NCI-H1092 (cell line): ENCODE measurements around the gene ABLIM2.

Experiments used
- DNase-seq: peaks from one replicate; lab custom pipeline; 2025; lab: John Stamatoyannopoulos, UW

The ABLIM2 gene

DNA sequence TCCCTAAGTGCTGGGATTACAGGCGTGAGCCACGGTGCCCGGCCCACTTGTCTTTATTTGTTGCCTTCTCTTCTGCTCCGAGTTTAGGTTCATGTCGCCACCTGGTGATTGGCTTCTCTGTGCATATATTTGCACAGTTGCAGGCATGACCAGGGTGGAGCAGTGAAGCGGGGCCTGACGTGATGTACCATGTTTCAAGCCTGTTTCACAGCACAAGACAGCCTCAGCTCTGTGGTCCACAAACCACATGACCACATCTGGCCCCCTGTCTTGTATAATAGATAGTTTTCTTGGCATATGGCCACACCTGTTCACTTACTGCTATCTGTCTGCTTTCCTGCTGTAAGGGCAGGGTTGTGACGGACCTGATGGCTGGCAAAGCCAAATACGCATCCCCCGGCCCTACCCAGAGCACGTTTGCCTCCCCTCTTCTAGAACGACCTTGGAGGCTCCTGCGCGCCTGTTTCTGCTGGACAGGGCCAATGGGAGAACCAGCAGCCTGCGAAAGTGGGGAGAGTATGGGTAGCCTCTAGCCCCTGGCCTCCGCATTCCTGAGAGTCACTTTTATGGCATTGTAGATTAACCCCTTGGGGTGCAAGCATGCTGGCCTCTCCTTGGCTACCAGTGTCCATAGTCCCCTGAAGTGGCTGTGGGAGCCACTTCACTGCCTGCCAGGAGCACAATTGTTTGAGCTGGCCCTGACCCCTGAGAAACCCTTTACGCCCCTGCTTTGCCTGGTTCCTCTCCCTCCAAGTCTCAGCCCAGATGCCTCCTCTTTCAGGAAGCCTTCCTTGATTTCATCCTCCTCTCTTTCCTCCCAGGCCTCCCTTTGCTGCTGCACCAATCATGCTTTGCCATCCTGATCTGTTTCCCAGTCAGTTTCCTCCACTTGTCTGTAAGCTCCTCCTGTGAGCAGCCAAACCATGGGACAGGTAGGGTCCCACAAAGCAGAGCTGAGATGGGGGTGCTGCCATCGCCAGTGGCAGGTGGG is 34.4 kb upstream of the ABLIM2 start:
- DNase-seq: peak; percentile 80

DNA sequence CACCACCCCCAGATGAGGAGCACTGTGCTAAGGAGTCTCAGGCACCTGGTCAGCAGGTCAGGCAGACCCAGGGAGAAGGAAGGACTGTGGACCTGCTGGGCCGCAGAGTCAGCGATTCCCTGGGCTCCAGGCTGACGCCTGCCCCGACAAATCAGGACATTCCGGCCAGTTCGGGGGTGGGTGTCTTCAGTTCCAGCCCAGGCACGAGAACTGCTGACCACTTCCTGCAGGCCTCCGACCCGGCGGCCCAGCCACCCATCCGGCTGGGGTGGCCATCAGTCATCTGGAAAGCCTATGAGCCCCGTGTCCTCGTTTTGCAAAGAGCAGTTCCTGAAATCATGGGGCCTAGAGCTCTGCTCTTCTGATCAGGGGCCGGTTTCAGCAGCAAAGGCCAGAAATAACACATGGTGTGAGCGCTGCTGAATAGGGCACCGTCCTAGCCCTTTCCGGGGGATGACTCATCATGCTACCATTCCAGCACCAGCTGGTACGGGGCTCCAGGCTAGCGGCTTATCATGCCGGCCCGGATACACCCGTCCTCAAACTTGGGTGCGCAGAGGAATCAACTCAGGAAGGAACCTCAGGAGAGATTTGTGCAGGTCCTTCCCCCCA is 32.6 kb upstream of the ABLIM2 start:
- no peak for DNase-seq

DNA sequence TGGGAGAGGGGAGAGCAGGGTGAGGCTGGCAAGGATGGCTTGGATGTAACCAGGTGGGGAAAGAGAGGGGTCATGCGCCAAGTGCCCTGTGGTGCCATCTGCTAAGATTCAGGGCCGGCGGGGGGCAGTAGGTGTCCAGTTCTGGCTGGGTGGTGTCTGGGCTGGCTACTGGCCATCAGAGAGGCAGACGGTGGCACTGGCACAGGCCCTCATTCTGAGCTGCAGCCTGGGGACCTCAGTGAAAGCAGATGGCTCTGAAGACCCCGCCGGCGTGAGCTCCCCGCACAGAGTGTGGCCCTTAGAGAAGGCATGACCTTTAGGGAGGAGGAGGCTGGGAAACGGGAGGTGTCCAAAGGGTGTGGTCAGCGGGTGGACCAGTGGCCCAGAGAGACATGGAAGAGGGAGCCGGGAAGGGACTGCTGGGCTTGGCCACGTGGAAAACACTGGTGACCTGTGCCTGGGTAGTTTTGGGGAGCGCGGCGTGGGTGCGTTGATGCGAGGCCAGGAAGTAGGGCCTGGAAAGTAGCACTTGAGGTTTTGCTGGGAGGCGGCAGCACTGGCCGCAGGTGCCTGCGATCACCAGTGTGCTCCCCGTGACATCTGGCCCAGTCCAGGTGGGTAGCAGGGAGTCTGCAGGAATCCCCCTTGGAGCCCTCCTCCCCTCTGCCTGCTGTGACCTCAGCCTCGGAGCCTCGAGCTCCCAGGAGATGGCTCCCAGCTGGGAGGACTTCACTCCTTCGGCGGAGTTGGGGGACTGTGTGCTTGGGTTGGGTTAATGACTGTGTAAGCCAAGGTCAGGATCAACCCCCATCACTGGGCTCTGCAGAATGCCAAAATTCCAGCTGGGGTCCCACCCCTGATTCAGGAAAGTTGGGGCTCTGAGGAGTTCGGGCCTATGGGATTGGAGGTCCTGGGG is 31.2 kb upstream of the ABLIM2 start:
- no peak for DNase-seq

DNA sequence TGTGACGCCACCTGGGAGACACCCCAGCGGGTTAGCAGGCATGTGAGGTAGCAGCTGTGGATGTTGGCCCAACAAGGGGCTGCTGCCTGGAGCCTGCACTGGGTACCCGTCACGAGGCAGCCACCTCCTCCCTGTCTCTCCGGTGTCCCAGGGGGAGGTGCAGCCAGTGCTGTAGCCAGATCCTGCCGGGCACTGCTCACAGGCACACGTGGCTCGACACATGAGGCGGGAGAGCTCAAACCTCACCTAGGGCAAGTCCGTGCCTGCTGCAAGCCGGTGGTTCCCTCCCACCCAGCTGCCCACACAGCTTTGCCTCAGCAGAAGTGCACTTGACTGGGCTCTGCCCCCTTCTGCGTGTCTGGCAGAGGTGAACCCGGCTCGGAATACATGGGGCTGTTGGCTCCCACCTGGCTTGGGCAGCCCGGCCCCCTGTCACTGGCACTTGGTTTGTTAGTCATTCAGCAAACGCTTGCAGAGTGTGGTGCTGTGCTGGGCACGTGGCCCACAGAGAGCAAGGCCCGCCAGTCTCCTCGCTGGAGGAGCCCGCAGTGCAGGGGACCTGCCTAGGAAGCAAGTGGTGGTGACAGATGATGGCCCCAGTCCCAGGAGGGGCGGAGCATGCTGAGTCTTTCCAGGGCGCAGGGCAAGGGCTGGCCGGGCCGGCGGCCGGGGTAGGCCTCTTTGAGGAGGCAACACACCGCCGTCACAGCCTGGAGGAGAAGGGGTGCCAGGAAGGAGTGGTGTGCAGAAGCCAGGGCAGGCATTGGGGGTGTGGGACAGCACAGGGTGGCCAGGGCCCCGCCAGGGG is 30.3 kb upstream of the ABLIM2 start:
- DNase-seq: peak; percentile 58

DNA sequence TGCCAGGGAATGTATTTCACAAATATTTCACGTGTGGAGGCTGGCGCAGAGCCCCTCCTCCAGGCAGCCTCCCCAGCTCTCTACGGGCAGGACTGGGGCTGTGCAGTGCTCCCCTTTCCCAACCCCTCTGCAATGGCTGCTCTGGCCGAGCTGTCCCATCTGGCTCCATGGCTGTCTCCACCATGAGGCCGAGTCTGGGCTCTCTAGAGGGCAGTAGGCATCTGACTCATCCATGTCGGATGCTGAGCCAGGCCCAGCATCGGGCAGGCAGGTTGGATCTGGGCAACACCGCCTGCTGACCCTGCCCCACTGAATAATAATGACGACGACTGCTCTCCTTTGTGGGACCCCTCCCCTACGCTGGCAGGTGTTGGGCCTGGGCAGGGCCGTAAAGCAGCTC is 29.5 kb upstream of the ABLIM2 start:
- DNase-seq: no peak

DNA sequence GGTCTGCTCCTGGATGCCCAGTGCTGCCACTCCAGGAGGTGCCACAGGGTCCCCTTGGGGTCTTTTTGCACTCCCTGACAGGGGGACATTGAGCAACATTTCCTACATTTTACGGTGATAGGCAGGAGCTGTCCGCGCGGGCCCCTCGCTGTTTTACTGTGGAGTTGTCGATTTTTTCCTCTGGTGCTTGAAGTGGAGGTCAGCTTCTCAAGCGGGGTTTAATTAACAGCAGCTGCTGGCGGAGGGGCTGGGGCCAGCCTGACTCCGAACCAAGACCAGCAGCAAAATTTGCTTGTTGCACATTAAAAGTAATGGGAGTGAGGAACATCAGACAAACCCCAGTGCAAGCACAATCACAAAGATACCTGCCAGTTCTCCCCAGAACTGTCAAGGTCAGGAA is 27.3 kb upstream of the ABLIM2 start:
- no peak for DNase-seq

DNA sequence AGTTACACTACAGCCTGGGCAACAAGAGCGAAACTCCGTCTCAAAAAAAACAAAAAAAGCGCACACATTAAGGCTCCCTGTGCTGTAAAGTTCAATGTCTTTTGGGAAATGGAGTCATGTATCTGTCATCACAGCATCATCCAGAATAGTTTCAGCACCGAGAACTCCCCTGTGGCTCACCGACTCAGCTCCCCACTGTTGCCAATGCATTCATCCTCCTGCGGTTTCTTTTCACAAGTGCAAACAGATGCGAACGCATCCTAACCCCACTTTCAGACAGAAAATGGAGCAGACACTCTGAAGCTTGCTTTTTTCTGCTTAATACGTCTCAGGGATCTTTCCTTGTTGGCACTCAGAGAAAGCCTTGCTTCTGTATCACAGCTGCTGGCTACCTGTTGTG is 26.7 kb upstream of the ABLIM2 start:
- DNase-seq: no peak

DNA sequence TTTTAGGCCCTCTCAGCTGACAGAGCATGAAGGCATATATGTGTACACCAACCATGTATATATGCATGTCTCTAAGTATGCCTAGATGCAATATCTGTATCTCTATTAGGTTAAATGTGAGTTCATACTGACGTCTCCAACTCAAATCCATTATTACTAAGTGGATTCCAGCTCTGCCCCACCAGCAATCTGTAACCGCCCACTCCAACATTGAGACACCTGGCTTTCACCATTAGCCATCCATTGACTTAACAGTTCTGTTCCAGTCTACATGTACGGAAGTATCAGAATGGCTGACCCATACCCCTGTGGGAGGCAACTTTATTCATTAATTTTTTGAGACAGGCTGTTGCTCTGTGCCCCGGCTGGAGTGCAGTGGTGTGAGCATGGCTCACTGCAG is 25.4 kb upstream of the ABLIM2 start:
- no peak for DNase-seq

DNA sequence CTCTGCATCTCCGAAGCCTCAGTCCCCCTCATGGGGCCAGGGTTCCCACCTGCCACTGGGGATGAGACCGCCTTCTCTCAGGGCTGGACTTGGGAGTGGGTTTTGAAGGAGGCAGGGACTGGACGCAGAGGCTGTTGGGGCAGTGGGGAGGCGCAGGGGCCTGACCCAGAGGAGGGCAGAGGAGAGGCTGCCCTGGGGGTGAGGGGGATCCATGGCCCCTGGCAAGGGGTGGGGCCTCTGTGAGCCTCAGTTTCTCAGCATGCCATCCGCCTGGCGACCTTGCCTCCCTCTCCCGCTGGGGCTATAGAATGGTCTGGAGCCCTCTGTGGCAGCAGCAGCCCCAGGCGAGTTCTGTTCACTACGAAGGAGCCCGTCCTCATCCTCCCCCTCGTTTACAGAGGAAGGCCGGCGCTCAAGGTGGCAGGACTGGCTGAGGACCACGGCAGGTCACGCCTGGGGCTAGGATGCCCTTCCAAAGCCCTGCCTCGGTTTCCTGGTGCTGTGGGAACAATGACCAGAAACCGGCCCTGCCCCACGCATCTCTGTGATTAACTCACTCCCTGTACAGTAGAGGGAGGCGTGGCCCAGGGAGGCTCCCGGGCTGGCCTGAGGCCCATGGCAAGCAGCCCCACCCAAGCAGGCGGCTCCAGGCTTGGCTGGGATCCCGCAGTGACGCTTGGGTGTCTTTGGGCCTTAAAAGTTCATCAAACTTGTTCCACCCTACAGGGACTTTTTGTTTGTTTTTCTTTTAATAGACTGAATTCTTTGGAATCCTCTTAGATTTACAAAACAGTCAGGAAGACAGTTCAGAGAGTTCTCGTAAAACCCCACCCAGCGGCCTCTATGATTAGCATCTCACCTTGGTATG is 24.5 kb upstream of the ABLIM2 start:
- DNase-seq: no peak

DNA sequence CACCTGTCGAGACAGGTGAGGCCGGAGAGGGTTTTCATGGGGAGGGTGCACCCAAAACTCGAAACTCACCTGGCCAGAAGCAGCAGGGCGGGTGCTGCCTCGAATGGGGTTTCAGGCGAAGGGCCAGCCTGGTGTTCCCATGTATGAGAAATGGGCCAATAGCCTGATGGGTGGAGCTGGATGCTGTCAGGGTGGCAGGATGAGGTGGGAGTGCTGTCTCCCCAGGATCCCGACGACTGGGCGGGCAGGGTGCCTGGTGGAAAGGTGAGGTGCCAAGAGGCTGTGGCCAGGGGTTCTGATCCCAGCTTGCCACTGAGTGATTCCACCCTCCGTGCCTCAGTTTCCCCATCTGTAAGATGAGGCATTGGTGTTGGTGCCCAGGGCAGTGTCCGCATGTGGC is 23.7 kb upstream of the ABLIM2 start:
- no peak for DNase-seq

DNA sequence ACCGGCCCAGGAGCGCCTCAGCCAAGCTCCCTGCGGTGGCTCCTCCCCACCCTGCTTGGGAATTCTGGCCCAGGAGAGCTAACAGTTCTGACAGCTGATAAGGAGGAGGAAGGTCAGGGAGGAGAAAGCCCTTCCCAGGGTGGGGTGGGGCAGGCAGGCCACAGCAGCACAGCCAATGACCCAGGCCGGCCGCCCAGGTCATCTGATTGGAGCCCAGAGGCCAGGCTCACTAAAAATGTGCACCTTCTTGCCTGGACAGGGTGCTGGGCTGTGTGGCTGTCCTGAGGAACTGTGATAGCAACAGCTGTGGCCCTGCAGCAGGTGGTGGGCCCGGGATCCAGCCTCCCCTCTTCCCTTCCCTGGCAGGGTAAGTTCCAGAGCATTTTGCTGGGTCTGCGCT is 23.2 kb upstream of the ABLIM2 start:
- DNase-seq: no peak

DNA sequence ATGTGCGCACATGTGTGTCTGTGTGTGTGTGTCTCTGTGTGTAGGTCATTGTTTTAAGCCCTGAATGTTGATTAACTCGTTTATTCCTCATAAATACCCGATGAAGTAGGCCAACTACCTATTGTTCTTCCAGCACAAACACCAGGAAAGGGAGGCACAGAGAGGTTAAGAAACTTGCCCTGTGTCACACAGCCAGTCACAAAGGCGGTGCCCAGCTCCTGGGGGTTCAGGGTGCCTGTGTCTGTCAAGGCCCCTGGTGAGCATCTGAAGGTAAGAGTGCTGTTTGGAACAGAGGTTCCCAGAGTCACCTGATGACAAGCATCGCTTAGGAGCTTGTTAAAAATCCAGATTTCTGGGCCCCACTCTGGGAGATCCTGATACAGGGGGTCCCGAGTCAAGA is 22.5 kb upstream of the ABLIM2 start:
- DNase-seq: no peak

DNA sequence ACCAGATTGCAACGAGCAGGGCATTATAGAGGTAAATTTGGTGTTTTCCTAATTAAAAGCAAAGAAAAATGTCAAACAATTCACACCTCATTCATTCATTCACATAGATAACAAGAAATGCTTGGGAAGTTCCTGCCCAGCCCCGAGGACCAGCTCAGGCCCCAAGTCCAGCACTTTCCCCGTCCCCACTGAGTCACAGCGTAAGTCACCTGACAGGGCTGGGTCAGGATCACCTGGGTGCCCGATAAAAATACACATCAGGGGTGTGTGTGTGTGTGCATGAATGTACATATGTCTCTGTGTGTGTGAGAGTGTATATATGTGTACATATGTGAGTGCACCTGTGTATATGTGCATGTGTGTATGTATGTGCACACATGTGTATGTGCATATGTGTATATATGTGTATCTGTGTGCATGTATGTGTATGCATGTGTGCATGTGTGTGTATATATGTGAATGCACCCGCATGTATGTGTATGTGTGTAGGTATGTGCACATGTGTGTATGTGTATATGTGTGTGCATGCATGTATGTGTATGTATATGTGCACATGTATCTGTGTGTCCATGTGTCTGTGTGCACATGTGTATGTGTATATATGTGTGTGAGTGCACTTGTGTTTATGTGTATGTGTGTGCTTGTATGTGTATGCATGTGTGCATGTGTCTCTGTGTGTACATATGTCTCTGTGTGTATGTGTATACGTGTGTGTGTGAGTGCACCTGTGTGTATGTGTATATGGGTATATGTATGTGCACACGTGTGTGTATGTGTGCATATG is 21.9 kb upstream of the ABLIM2 start:
- no peak for DNase-seq

DNA sequence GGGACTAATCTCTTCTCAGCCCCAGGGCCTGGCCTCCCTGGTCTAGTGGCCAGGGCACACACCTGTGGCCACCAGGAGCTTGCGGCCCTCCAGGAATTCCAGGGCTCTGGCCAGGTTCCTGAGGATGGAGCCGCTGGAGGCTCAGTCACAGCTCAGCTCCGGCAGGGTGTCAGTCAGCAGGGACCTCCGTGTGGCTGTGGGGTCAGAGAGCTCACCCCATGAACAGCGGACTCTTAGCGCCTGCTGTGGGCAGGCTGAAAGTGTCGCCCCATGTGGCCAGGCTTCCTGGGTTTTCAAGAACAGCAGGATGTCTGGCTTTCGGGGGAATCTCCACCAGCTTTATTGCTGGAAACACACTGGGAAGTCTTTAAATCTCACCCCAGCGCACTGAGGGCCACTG is 21.2 kb upstream of the ABLIM2 start:
- DNase-seq: no peak

DNA sequence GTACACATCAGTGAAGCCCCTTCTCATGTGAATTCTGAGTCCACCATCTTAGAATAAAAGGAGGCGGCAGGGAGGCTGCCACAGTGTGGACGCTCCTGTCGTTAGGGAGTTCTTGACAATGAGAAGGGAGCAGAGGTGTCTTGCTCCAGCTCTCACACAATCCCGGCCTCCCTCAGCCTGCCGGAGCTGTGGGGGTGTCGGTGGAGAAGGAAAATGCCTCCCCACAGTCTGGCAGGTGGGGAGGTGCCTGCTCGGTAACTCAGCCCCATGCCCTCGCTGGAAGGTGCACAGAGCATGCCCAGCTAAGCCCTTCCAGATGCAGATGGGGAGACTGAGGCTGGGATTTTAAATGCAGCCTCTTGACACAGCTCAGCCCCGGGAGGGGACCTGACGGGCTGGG is 20.5 kb upstream of the ABLIM2 start:
- DNase-seq: no peak

DNA sequence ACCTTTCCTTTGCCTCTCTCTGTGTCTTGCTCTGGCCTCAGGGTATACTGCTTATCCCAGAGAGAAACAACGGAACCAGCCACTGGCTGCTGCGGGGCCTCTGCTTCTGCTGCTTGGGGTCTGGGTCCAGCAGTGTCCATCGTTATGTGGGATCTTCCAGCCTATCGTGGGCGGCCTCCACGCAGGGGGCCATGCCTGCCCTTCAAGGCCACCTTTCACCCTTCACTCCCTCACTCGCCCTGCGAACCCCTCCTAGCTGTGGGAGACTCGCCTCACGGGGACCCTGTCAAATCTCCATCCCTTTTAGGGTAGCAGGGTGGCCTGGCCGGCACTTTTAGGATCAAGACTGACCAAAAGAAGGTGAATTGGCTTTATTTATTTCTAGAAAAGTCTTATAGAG is 19.3 kb upstream of the ABLIM2 start:
- DNase-seq: no peak

DNA sequence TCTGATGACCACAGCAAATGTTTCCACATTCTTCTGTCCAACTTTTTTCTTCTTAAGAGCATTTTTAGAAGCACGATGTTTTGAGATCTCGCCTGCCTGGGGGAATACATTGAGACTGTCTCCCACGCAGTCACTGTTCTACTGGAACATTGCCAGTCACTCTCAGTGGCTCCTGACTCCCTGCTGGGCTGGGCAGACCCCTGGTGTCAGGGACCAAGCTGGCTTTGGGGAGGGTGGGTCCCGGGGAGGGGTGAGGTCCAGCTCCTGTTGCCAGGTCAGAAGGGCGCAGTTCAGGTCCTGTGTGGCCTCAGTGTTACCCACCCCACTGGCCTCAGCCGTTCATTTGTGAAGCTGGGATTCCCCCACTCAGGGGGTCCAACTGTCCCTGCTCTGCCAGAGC is 18.9 kb upstream of the ABLIM2 start:
- no peak for DNase-seq

DNA sequence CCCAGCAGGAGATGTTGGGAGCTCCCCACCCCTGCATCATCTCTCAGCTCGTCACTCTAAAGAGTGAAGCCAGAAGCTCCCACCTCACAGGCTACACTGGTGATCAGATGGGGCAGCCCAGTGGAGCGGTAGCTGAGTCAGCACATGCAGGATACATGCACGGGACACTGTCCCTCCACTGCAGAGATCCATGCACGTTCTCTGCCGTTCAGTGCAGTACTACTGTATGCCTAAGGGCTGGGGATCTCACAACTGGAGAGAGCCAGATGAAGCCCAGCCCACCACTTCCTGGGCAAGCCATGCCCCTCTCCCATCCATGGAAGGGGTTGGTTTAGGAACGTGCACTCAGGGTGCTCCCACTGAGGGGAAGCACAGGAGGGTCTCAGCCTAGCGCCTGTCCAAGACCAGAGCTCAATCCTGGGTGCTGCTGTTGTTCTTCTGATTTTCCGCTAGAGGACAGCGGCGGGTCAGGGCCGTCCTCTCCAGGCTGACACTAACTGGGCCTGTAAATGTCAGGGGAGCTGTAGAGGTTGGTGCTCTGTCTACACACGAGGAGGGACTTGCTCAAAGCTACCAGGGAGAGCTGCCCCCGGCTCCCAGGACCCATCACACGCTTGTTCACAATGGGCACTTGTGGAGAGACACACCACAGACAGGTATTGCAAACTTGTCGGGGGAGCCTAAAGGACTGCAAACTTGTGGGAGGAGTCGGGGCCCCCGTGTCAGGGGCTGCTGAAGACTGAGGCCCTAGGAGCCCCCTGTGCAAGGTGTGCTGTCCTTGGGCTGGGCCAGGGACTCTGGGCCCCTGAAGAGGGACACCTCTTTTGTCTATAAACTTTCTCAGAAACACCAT is 18.2 kb upstream of the ABLIM2 start:
- no peak for DNase-seq

DNA sequence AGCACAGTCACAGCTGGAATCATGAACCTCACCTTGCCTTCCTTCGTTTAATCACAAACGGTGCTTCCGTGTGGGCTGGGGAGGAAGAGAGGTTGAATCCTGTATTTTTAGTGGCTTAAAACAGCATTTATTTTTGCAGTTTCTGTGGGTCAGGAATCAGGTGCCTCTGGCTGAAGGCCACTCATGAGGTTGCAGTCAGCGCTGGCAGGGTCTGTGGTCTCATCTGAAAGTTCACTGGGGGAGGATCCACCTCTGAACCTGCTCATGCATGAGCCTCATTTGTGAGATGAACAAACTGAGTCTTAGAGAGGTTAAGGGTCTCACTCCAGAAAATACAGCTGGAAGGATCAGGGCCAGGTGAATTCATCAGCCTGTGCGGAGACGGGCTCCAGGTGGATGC is 17.1 kb upstream of the ABLIM2 start:
- DNase-seq: no peak
